Activated CD4-positive, alpha-beta memory T cell treated with anti-CD3 and anti-CD28 coated beads for 36 hours (primary cell): ENCODE measurements around the gene PTDSS2. TPM values are rescaled to one million over a fixed set of nuclear protein-coding genes. Genes with fewer than 3 reads are reported as not detected.

Source experiments
- CTCF ChIA-PET: fragments of 350-600 bp; sonication (Branson Sonifier 250); formaldehyde crosslinking; loops from one replicate; lab custom pipeline; 2021; ENCODE audit warnings: antibody characterized with exemption, inconsistent platforms; lab: Charles Lee
- POLR2A ChIA-PET: fragments of 350-600 bp; sonication (Branson Sonifier 250); formaldehyde crosslinking; loops from one replicate; lab custom pipeline; 2021; ENCODE audit warnings: antibody characterized with exemption; lab: Charles Lee
- DNase-seq: peaks from one replicate; pipeline ENCODE4 v3.0.0-alpha.2; 2020
- H3K27ac Mint-ChIP-seq: one replicate; pipeline ENCODE4 v1.8.0; 2021; ENCODE audit warnings: mixed read lengths
- H3K27me3 Mint-ChIP-seq: one replicate; pipeline ENCODE4 v1.8.0; 2021; ENCODE audit warnings: mixed read lengths
- H3K36me3 Mint-ChIP-seq: one replicate; pipeline ENCODE4 v1.8.0; 2021; ENCODE audit warnings: mixed read lengths
- H3K4me1 Mint-ChIP-seq: one replicate; pipeline ENCODE4 v1.8.0; 2021; ENCODE audit warnings: low read depth, mixed read lengths
- H3K4me3 Mint-ChIP-seq: one replicate; pipeline ENCODE4 v1.8.0; 2021; ENCODE audit warnings: mild to moderate bottlenecking, mixed read lengths
- H3K9me3 Mint-ChIP-seq: one replicate; pipeline ENCODE4 v1.8.0; 2021; ENCODE audit warnings: mixed read lengths
- intact Hi-C: fragments of 100-400 bp; cut with micrococcal nuclease; formaldehyde crosslinking; loops from one replicate; pipeline ENCODE4 v1.15.1; 2023
- total RNA-seq, 2 experiments: library from RNA; stranded (reverse); gene quantifications; one replicate each; pipeline ENCODE4 v1.2.3, GENCODE V29; 2021

PTDSS2 gene
- total RNA-seq, 2 experiments from 2014 or later, result 15.0 to 16.7 TPM

DNA sequence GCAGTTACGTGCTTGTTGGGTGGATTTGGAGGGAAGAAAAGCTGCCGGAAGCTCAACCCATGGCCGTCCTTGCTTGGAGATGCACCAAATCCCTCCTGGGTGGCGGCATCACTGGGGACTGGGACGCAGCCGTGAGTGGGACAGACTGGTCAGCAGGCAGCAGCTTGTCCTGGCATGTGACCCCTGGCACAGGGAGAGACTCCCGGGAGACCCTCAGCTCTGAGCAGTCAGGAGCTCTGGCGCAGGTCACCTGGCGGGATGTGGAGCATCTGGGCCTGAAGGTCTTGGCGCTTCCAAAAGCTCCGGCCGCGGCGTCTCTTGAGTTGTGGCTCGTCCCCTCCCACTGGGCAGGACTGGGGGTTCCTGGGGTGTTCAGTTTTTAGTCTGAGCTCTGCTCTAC, 26.3 kb downstream of the PTDSS2 start:
- CTCF ChIA-PET, result no interaction called here
- Mint-ChIP-seq H3K4me1 (no peaks in the 10 kb centered on the region), H3K27me3 (no peaks in the 10 kb centered on the region)

DNA sequence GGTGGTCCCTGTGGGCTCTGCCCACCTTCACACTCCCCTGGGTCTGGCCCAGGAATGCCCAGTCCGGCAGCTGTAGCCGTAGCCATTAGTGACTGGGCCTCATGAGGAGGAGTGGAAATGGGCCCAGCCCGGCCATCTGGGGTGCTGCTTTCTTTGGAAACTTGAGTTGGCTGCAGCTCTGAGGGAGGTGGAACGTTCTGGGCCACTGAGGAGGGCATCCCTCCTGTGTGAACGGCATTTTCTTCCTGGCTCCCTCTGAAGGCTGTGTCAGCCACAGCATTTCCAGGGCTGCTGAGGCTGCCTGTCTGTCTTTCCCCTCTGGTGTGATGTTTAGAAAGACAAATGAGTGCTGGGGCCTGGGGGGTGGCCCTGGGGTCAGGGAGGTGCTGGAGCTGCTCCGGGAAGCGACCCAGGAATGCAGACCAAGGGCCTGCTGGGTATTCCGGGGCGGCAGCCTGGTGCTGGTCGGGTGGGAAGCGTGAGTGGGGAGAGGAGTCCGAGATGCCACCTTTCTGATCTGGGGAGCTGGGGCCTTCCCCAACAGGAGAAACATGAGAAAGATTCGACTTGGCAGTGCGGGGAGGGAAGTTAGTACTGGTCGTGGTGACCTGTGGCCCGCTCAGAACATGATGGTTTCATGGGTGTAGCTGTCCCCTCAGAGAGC, 27.1 kb downstream of the PTDSS2 start:
- ChIA-PET CTCF (no interaction called here), POLR2A (no interaction called here)
- Mint-ChIP-seq H3K27me3 (no peaks in the 10 kb centered on the region), H3K27ac (no peak overlapping the region), H3K4me1 (no peaks in the 10 kb centered on the region), H3K36me3 (peaks cover 2% of the 10 kb centered on the region), H3K4me3 (no peak overlapping the region), H3K9me3 (no peaks in the 10 kb centered on the region)
- intact Hi-C loops, result no loop called here
- no peak for DNase-seq

More for the DNA sequence above, 26.3 kb downstream of the PTDSS2 start:
- POLR2A ChIA-PET, result no interaction called here
- peaks cover 2% of the 10 kb centered on the region for H3K36me3 Mint-ChIP-seq
- H3K9me3 Mint-ChIP-seq, result no peaks in the 10 kb centered on the region
- intact Hi-C loops, result no loop called here
- no peak overlapping the region for H3K27ac Mint-ChIP-seq
- no peak overlapping the region for H3K4me3 Mint-ChIP-seq
- no peak for DNase-seq

DNA sequence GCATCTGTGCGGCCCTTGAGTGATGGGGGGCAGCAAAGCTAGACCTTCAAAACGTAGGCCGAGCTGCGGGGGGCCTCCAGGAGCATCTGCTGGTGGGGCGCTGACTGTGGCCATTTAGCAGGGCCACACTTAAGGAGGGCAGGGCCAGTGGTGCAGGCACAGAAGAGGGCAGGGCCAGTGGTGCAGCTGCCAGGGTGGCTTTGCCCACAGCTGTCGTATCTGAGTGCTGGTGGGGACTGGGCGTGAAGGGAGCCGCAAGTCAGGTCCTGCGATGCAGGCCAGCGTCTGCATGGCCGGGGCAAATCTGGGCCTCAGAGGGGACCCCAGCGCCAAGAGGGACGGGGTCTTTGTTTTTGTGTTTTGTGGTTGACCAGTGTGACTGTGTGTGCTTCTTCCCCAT, 29.2 kb downstream of the PTDSS2 start:
- Mint-ChIP-seq H3K4me3 (no peak overlapping the region), H3K9me3 (no peaks in the 10 kb centered on the region), H3K27ac (no peak overlapping the region), H3K27me3 (no peaks in the 10 kb centered on the region), H3K4me1 (no peaks in the 10 kb centered on the region), H3K36me3 (peaks cover 2% of the 10 kb centered on the region)
- intact Hi-C loops, result no loop called here
- ChIA-PET CTCF (interaction anchor here (1.0 kb wide), 1 partner anchor 72 kb away, joined by 3 read pairs; no protein-coding TSS in a partner anchor), POLR2A (no interaction called here)
- DNase-seq, result no peak

DNA sequence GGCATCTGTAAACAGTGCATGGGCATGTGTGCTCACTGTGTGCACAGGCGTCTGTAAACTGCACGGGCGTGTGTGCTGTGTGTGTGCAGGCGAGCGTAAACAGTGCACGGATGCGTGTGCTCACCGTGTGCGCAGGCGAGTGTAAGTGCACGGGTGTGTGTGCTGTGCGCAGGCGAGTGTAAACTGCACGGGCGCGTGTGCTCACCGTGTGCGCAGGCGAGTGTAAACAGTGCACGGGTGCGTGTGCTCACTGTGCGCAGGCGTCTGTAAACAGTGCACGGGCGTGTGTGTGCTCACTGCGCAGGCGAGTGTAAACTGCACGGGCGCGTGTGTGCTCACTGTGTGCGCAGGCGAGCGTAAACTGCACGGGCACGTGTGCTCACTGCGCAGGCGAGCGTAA, 34.5 kb downstream of the PTDSS2 start:
- ChIA-PET CTCF (no interaction called here), POLR2A (no interaction called here)
- no peak for DNase-seq
- intact Hi-C loops, result no loop called here
- H3K9me3 Mint-ChIP-seq, result no peaks in the 10 kb centered on the region
- H3K4me3 Mint-ChIP-seq, result no peak overlapping the region
- H3K4me1 Mint-ChIP-seq, result no peaks in the 10 kb centered on the region
- no peak overlapping the region for H3K27ac Mint-ChIP-seq
- peaks cover 2% of the 10 kb centered on the region for H3K36me3 Mint-ChIP-seq
- no peaks in the 10 kb centered on the region for H3K27me3 Mint-ChIP-seq

DNA sequence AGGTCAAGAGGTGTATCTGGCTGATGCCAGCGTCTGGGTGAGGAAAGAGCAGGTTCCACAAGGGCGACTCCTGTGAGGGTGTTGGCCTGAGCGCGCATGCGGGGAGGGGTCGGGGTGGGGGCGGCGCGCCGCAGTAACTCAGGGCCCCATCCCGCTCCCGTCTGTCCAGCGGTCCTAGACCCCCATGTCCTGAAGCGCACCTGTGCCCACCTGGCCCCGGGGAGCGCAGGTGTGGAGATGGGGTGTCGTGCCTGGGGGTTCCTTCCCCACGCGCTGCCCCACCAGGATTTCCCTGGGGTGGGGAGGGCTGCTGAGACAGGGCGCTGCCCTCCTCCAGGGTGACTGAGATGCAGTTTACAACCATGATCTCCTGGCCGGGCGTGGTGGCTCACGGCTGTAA, 36.1 kb downstream of the PTDSS2 start:
- Mint-ChIP-seq H3K4me1 (no peaks in the 10 kb centered on the region), H3K27ac (no peak overlapping the region), H3K36me3 (no peaks in the 10 kb centered on the region), H3K27me3 (no peaks in the 10 kb centered on the region), H3K4me3 (no peak overlapping the region), H3K9me3 (no peaks in the 10 kb centered on the region)
- ChIA-PET CTCF (no interaction called here), POLR2A (no interaction called here)
- no peak for DNase-seq
- intact Hi-C loops, result no loop called here

DNA sequence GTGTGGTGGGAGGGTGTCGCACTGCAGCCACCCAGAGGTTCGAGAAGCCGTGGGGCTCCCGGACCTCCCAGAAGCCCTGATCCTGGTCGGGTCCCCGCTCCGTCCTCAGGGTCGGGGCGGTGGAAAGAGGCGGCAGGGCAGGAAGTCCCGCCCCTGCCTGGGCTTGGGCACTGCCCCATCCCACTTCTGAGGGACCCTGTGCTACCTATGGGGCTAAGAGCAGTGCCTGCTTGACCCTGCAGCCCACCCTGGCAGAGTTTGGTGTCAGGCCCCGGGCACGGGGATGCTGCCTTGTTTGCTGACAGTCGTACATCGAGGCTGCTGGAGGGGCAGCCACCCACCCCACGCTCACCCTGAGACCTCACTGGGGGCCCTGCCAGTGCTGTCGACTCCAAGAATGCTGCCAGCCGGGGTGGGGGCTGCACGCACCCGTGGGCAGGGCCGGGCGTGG, 37.5 kb downstream of the PTDSS2 start:
- no peak for DNase-seq
- POLR2A ChIA-PET, result no interaction called here
- H3K9me3 Mint-ChIP-seq, result no peaks in the 10 kb centered on the region

DNA sequence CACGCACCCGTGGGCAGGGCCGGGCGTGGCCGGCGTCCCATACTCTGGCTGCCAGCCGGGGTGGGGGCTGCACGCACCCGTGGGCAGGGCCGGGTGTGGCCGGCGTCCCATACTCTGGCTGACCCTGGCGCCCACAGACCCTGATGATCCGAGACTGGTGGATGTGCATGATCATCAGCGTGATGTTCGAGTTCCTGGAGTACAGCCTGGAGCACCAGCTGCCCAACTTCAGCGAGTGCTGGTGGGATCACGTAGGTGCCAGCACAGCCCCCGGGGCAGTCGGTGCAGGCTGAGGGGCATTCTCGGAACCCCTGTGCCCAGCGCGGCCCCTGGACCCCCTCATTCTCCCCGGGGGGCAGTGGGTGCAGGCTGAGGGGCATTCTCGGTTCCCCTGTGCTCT, 38.0 kb downstream of the PTDSS2 start:
- no peak for DNase-seq
- Mint-ChIP-seq H3K4me3 (no peak overlapping the region), H3K27me3 (no peaks in the 10 kb centered on the region), H3K9me3 (no peaks in the 10 kb centered on the region), H3K36me3 (peaks cover 2% of the 10 kb centered on the region), H3K4me1 (no peaks in the 10 kb centered on the region), H3K27ac (no peak overlapping the region)
- intact Hi-C loops, result no loop called here
- ChIA-PET POLR2A (no interaction called here), CTCF (no interaction called here)

More for the DNA sequence above, 37.5 kb downstream of the PTDSS2 start:
- H3K36me3 Mint-ChIP-seq, result peaks cover 2% of the 10 kb centered on the region
- intact Hi-C loops, result no loop called here
- H3K27ac Mint-ChIP-seq, result no peak overlapping the region
- no peak overlapping the region for H3K4me3 Mint-ChIP-seq
- CTCF ChIA-PET, result no interaction called here
- no peaks in the 10 kb centered on the region for H3K4me1 Mint-ChIP-seq
- H3K27me3 Mint-ChIP-seq, result no peaks in the 10 kb centered on the region

DNA sequence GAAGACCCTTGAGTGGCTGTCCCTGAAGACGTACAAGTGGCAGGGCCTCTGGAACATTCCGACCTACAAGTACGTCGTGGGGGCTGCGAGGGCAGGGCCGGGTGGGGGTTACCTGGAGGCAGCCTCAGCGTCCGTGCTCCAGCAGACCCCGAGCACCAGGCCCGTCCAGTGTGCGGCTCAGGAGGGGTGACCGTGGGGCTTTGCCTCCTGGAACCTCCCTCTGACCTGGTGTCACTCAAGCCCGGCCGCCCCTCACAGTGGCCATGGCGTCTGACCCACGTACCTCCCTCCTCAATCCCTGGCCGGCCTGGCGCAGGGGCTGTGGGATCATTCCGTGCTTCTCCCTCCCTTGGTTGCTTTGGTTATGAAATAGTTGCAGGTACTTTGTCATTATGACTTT, 38.5 kb downstream of the PTDSS2 start:
- H3K4me1 Mint-ChIP-seq, result no peaks in the 10 kb centered on the region
- H3K4me3 Mint-ChIP-seq, result no peak overlapping the region
- peaks cover 2% of the 10 kb centered on the region for H3K36me3 Mint-ChIP-seq
- intact Hi-C loops, result no loop called here
- no peak overlapping the region for H3K27ac Mint-ChIP-seq
- POLR2A ChIA-PET, result no interaction called here
- CTCF ChIA-PET, result no interaction called here
- H3K9me3 Mint-ChIP-seq, result no peaks in the 10 kb centered on the region
- H3K27me3 Mint-ChIP-seq, result no peaks in the 10 kb centered on the region
- no peak for DNase-seq

DNA sequence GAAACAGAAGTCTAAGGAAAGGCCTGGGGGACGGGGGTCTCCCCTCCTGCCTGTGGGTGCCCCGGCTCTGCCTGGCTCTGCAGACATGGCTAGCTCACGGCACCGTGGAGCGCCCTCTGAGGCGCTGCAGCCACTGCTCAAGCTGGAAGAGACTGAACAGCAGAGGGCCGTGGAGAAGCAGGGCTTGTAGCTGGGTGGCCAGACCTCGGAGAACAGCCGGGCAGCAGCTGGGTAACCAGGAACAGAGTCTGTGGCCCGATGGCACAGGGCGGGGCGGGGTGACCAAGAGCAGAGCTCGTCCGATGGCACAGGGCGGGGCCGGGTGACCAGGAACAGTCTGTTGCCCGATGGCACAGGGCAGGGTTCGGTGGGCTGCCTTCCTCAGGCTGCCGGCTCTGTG, 38.9 kb downstream of the PTDSS2 start:
- CTCF ChIA-PET, result no interaction called here
- H3K36me3 Mint-ChIP-seq, result peaks cover 2% of the 10 kb centered on the region
- H3K27ac Mint-ChIP-seq, result no peak overlapping the region
- POLR2A ChIA-PET, result no interaction called here
- H3K4me3 Mint-ChIP-seq, result no peak overlapping the region
- no peaks in the 10 kb centered on the region for H3K4me1 Mint-ChIP-seq
- intact Hi-C loops, result no loop called here
- H3K27me3 Mint-ChIP-seq, result no peaks in the 10 kb centered on the region
- no peaks in the 10 kb centered on the region for H3K9me3 Mint-ChIP-seq
- no peak for DNase-seq

DNA sequence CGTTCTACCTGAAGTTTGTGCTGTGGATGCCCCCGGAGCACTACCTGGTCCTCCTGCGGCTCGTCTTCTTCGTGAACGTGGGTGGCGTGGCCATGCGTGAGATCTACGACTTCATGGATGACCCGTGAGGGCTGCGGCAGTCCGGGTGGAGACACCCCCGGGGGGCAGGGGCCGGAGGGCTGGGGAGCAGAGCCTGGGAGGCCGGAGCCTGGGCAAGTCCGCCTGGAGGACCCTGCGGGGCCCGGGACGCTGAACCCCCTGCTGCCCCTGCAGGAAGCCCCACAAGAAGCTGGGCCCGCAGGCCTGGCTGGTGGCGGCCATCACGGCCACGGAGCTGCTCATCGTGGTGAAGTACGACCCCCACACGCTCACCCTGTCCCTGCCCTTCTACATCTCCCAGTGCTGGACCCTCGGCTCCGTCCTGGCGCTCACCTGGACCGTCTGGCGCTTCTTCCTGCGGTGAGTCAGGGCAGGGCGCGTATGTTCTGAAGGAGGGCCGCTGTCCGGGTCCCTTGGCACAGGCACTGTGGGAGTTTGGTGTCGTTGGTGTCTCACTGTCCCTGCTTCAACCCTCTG, 39.6 kb downstream of the PTDSS2 start:
- ChIA-PET POLR2A (no interaction called here), CTCF (no interaction called here)
- no peak for DNase-seq
- Mint-ChIP-seq H3K4me1 (no peaks in the 10 kb centered on the region), H3K4me3 (no peak overlapping the region), H3K27ac (no peak overlapping the region), H3K27me3 (no peaks in the 10 kb centered on the region), H3K36me3 (peaks cover 4% of the 10 kb centered on the region), H3K9me3 (no peaks in the 10 kb centered on the region)
- intact Hi-C loops, result no loop called here

DNA sequence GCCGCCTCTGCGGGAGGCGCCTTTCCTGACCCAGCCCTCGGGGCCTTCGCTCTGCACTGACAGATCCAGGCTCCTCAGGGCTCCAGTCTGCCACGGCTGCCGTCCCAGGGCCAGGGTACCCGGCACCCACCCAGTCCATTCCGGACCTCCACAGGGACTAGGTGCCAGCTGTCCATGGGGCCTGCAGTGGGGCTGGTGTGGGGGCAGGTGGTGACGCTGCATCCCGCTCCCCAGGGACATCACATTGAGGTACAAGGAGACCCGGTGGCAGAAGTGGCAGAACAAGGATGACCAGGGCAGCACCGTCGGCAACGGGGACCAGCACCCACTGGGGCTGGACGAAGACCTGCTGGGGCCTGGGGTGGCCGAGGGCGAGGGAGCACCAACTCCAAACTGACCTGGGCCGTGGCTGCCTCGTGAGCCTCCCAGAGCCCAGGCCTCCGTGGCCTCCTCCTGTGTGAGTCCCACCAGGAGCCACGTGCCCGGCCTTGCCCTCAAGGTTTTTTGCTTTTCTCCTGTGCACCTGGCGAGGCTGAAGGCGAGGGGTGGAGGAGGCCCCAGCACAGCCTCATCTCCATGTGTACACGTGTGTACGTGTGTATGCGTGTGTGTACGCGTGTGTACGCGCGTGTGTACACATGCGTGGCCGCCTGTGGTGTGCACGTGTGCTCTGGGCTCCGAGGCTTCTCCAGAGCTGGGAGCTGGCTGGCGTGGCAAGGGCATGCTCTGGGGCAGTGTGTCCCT, 40.3 kb downstream of the PTDSS2 start:
- Mint-ChIP-seq H3K36me3 (peaks cover 8% of the 10 kb centered on the region), H3K27me3 (no peaks in the 10 kb centered on the region), H3K9me3 (no peaks in the 10 kb centered on the region), H3K27ac (no peak overlapping the region), H3K4me1 (no peaks in the 10 kb centered on the region), H3K4me3 (no peak overlapping the region)
- CTCF ChIA-PET, result no interaction called here
- intact Hi-C loops, result no loop called here
- DNase-seq, result no peak
- POLR2A ChIA-PET, result no interaction called here

DNA sequence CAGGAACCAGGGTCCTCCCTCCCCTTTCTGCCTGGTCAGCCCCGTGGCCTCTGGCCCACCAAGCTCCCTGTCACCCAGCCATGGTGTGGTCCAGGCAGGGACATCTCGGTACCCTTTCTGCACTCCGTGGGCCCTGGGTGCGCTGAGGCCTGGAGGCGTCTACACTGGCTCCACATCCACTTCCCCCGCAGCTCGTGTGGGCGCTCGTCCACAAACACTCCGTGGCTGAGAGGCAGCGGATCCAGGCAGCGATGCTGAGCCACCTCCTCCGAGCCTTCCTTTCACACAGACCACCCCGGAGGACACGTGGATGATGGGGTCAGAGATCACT, 40.8 kb downstream of the PTDSS2 start:
- Mint-ChIP-seq H3K27me3 (no peaks in the 10 kb centered on the region), H3K4me3 (no peak overlapping the region), H3K36me3 (peaks cover 10% of the 10 kb centered on the region), H3K9me3 (no peaks in the 10 kb centered on the region), H3K4me1 (no peaks in the 10 kb centered on the region), H3K27ac (no peak overlapping the region)
- ChIA-PET CTCF (no interaction called here), POLR2A (no interaction called here)
- intact Hi-C loops, result no loop called here
- no peak for DNase-seq

DNA sequence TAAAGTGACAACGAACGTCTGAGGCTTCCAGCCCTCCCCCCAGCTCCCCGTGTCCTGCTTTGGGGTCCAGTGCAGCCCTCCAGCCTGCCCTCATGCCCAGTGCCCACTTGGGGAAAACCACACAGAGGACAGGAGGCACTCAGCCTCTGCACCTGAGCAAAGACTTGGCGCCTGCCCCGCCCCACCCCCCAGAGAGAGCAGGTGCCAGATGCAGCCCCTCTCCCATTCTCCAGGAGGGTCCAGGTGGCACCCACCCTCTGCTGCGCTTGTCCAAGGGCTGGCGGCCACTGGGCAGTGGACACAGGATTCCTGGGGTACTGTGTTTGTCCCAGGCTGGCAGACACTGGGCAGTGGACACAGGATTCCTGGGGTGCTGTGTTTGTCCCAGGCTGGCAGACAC, 41.3 kb downstream of the PTDSS2 start:
- Mint-ChIP-seq H3K27ac (no peak overlapping the region), H3K4me1 (no peaks in the 10 kb centered on the region), H3K4me3 (no peak overlapping the region), H3K9me3 (no peaks in the 10 kb centered on the region), H3K27me3 (no peaks in the 10 kb centered on the region), H3K36me3 (peaks cover 12% of the 10 kb centered on the region)
- intact Hi-C loops, result no loop called here
- ChIA-PET POLR2A (no interaction called here), CTCF (no interaction called here)
- DNase-seq, result no peak
